PC-9 (cell line): ENCODE measurements around the gene GMNC. TPM values are rescaled to one million over a fixed set of nuclear protein-coding genes. Genes with fewer than 3 reads are reported as not detected.

Source experiments
- BruUV-seq: library from RNA; stranded (reverse); fragments of 400-500 nt; replicated peaks from 2 replicates; lab custom pipeline; 2021; lab: Mats Ljungman, UMichigan
- CTCF ChIA-PET: fragments of 300-600 bp; sonication (Branson Sonifier 250); formaldehyde crosslinking; loops from one replicate; lab custom pipeline; 2022; ENCODE audit warnings: antibody characterized with exemption; lab: Charles Lee
- POLR2A ChIA-PET: fragments of 300-600 bp; sonication (Branson Sonifier 250); formaldehyde crosslinking; loops from one replicate; lab custom pipeline; 2022; ENCODE audit warnings: antibody characterized with exemption; ENCODE audit not compliant: unreplicated experiment; lab: Charles Lee
- DNase-seq, 2 experiments: peaks; one replicate each; pipeline versions ENCODE4 v3.0.0 to v3.0.0-alpha.2; 2015 to 2022; ENCODE audit warnings: mixed read lengths in 1 of 2
- H2AFZ ChIP-seq: fragments of 200-600 bp; sonication (generic); 2 replicates; pipeline ENCODE4 v1.8.1; 2017; ENCODE audit warnings: antibody characterized with exemption
- H3F3A ChIP-seq: fragments of 200-600 bp; sonication (generic); 2 replicates; pipeline ENCODE4 v1.8.1; 2017; ENCODE audit warnings: antibody characterized with exemption, mild to moderate bottlenecking, low read depth; ENCODE audit not compliant: insufficient read depth
- H3K27ac ChIP-seq: fragments of 200-600 bp; sonication (generic); 2 replicates; pipeline ENCODE4 v1.6.1; 2016; ENCODE audit warnings: mixed run types
- H3K27me3 ChIP-seq: fragments of 200-600 bp; sonication (generic); 2 replicates; pipeline ENCODE4 v1.6.1; 2016; ENCODE audit warnings: low read depth, mixed run types; ENCODE audit not compliant: insufficient read depth
- H3K36me3 ChIP-seq: fragments of 200-600 bp; sonication (generic); 2 replicates; pipeline ENCODE4 v1.6.1; 2016; ENCODE audit warnings: low read depth, mixed run types
- H3K4me1 ChIP-seq: fragments of 200-600 bp; sonication (generic); replicated peaks from 2 replicates; pipeline ENCODE4 v1.6.1; 2016; ENCODE audit warnings: mixed run types; ENCODE audit not compliant: insufficient read depth
- H3K4me2 ChIP-seq: fragments of 200-600 bp; sonication (generic); 2 replicates; pipeline ENCODE4 v1.6.1; 2017; ENCODE audit warnings: mixed run types
- H3K4me3 ChIP-seq: fragments of 200-600 bp; sonication (generic); 2 replicates; pipeline ENCODE4 v1.6.1; 2016; ENCODE audit warnings: mixed run types
- H3K79me2 ChIP-seq: fragments of 200-600 bp; sonication (generic); 2 replicates; pipeline ENCODE4 v1.6.1; 2017; ENCODE audit warnings: low read depth, mixed run types
- H3K9me2 ChIP-seq: fragments of 200-600 bp; sonication (generic); 2 replicates; pipeline ENCODE4 v1.8.1; 2017; ENCODE audit warnings: mild to moderate bottlenecking; ENCODE audit not compliant: insufficient read depth
- H3K9me3 ChIP-seq: fragments of 200-600 bp; sonication (generic); 2 replicates; pipeline ENCODE4 v1.8.1; 2016; ENCODE audit warnings: low read depth; ENCODE audit not compliant: insufficient read depth
- H4K20me1 ChIP-seq: fragments of 200-600 bp; sonication (generic); 2 replicates; pipeline ENCODE4 v1.8.1; 2017; ENCODE audit not compliant: insufficient read depth
- CTCF ChIP-seq: fragments of 200-600 bp; sonication (generic); conservative IDR thresholded peaks from 2 replicates; pipeline ENCODE4 v1.6.1; 2017; ENCODE audit warnings: mixed run types, antibody characterized with exemption, mild to moderate bottlenecking, moderate library complexity
- EZH2 ChIP-seq: fragments of 200-600 bp; sonication (generic); IDR thresholded peaks from 2 replicates; pipeline ENCODE4 v1.8.0; 2017; ENCODE audit warnings: antibody characterized with exemption, low read depth
- intact Hi-C: fragments of 100-400 bp; cut with micrococcal nuclease; formaldehyde crosslinking; loops from one replicate; pipeline ENCODE4 v1.10.0; 2022; ENCODE audit not compliant: unreplicated experiment
- total RNA-seq: library from RNA; stranded (reverse); gene quantifications from 2 replicates; pipeline ENCODE4 v1.2.3, GENCODE V29; 2021

The GMNC gene
- total RNA-seq, 1 experiment from 2014 or later: not detected

GRCh38 chr3:190853464-190853863 lies 9.0 kb downstream of the GMNC start:
- Histone ChIP-seq H2AFZ (no peak overlapping the region), H3K9me3 (no peaks in the 10 kb centered on the region), H3K36me3 (no peaks in the 10 kb centered on the region), H3K27me3 (no peaks in the 10 kb centered on the region), H3K4me3 (no peak overlapping the region), H4K20me1 (no peaks in the 10 kb centered on the region), H3K79me2 (no peaks in the 10 kb centered on the region), H3K27ac (no peak overlapping the region), H3F3A (no peaks in the 10 kb centered on the region), H3K4me2 (no peak overlapping the region), H3K9me2 (no peaks in the 10 kb centered on the region), H3K4me1 (no peaks in the 10 kb centered on the region)
- no TSS peak for BruUV-seq
- intact Hi-C loops: no loop called here
- CTCF ChIA-PET: no interaction called here
- no peak for DNase-seq
- TF ChIP-seq CTCF (no peak), EZH2 (no peak)
- POLR2A ChIA-PET: no interaction called here

- BruUV-seq: no TSS peak
Observed at GRCh38 chr3:190849607-190850006, 12.9 kb downstream of the GMNC start.

GRCh38 chr3:190848870-190849269 lies 13.6 kb downstream of the GMNC start:
- no TSS peak for BruUV-seq
- CTCF ChIA-PET: no interaction called here
- TF ChIP-seq EZH2: no peak
- no peak for TF ChIP-seq CTCF

More at GRCh38 chr3:190849607-190850006, 12.9 kb downstream of the GMNC start:
- intact Hi-C loops: no loop called here
- Histone ChIP-seq H3K9me2 (no peaks in the 10 kb centered on the region), H2AFZ (no peak overlapping the region), H3K36me3 (no peaks in the 10 kb centered on the region), H3K27ac (no peak overlapping the region), H3F3A (no peaks in the 10 kb centered on the region), H3K4me2 (no peak overlapping the region), H3K79me2 (no peaks in the 10 kb centered on the region), H3K9me3 (no peaks in the 10 kb centered on the region), H3K4me1 (no peaks in the 10 kb centered on the region), H3K27me3 (no peaks in the 10 kb centered on the region), H3K4me3 (no peak overlapping the region), H4K20me1 (no peaks in the 10 kb centered on the region)
- ChIA-PET CTCF (no interaction called here), POLR2A (no interaction called here)
- DNase-seq: no peak
- TF ChIP-seq CTCF: no peak
- no peak for TF ChIP-seq EZH2

More at GRCh38 chr3:190848870-190849269, 13.6 kb downstream of the GMNC start:
- no peaks in the 10 kb centered on the region for H3K9me2 ChIP-seq
- no peak overlapping the region for H2AFZ ChIP-seq
- H3F3A ChIP-seq: no peaks in the 10 kb centered on the region
- H3K4me2 ChIP-seq: no peak overlapping the region
- H4K20me1 ChIP-seq: no peaks in the 10 kb centered on the region
- H3K4me1 ChIP-seq: no peaks in the 10 kb centered on the region
- no peak overlapping the region for H3K4me3 ChIP-seq
- H3K27me3 ChIP-seq: no peaks in the 10 kb centered on the region
- POLR2A ChIA-PET: no interaction called here
- intact Hi-C loops: no loop called here
- DNase-seq: no peak
- no peak overlapping the region for H3K27ac ChIP-seq
- no peaks in the 10 kb centered on the region for H3K36me3 ChIP-seq
- no peaks in the 10 kb centered on the region for H3K9me3 ChIP-seq
- H3K79me2 ChIP-seq: no peaks in the 10 kb centered on the region
